Activated CD8-positive, alpha-beta memory T cell treated with anti-CD3 and anti-CD28 coated beads for 24 hours (primary cell): ENCODE results near the gene SLC45A3.

ENCODE experiments used
- DNase-seq: peaks from one replicate; pipeline ENCODE4 v3.0.0-alpha.2; 2020

The SLC45A3 gene

DNA sequence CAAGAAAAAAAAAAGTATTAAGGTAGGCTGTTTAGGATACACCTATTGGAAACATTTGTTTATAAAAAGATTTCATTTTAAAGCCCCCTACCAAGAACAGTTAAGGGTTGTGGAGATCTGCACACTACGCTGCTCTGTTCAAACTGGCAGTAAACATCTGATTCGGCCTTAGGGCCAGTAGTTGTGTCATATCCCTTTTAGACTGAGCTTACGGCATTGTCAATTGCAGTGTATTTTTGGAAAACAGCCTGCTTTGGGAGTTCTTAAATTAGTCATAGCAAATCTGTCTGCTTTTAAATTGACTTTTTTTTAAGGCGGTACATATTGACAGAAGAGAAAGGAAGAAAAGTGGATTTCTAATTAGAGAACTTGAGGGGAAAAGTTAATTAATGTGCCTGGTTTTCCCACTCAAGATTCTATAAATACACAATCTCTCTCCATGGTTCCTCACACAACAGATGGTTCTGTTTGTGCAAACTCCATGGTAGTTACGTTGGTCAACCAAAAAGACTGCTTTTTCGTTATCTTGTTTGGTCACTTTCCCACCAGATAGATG lies 46.8 kb downstream of the SLC45A3 start:
- no peak for DNase-seq

DNA sequence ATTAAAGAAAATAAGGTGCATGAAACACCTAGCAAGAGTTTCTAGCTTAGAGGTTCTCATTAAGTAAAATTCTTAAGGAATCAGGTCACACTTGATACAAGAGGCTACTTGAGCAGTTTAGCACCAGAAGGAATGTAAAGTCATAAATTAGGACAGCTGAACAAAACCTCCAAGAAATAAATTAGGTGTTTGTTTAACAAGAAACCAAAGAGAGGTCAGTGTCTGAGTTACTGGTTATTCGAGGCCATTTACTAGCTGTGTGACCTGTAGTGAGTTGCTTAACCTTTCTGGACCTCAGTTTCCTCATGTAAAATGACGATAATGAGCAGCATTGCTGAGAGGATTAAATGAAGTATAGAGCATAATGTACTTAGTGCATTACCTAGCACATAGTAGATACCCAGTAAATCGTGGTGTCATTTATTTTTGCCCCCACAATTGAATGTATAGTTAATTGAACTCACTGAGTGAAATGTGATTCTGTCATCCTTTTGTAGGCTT lies 47.6 kb downstream of the SLC45A3 start:
- DNase-seq: no peak

DNA sequence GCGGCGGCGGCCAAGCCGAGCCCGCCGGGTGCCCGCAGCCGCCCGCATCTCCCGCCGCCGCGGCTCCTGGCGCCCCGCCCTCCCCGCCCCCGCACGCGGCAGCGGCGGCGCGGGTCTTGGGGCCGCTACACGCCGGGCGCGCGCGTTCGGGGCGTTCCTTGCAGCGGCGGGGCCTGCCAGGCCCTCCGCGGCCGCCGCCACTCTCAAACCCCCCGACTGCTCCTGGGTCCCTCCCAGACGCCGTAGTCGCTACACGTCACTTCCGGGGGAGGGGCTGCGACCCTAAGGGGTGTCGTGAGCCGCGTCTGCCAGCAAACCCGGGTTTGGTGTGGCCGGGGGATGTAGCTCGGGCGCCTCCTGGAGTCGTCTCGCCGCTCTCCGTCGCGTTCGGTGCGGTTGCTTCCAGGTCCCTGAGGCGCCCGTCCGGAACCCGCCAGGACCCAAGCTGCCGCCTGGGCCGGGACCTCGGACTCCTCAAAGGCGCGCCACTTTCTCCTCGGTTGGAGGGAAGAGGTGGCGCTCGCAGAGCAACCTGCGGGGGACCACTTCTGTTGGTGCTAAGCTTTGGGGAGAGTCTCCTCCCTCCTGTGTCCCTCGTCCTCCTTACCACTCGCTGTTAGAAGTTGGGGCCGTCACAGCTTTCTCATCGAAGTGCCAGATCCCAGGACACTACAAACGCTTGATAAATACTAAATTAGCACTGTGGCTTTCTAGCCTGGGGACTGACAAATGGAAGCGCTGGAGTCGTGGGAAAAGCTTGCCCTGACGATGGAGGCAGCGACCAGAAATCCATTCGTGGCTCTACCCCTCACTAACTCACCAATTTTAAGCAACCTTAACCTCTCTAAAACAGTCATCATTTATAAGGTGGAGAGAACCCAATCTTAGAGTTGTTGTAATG lies 48.3 kb downstream of the SLC45A3 start, which contains the start of gene ELK4:
Gene ELK4 (minus strand): TSS at position 244 of the 901 bp plus-strand sequence. CDS start 8,129 bp downstream, outside the sequence.
- DNase-seq: peak; percentile 99

DNA sequence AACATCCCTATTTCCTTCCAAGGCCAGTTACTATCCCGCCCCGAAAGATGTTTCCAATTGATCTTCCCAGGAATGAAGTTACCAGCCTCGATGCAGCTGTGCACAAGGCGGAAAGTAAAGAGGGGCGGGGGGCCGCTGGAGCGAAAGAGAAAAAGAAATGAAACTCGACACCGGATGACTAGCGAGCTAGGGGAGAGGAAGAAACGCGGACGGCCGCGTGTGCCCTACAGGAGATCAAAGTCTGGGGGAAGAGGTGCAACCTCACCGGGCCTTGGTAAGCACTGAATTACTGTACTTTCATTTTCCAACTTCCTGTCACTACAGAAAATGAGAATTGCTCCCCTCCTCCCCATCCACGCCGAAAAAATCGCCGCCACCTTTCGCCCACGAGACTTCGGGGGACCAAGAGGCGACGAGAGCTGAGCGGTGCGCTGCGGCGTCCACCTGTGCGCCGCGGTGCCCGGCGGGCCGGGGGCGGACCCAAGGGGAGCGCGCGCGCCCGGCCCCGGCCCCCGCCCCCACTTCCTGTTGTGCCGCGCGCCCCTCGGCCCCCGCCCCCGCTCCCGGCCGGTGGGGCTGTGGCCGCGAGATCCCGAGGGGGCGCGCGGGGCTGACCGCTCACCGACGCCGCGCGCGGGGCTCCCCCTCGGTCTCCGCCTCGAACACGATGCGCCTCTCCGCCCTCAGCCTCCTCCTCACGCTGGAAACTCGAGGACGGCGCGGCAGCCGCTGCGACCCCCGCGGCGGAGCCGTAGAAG lies 49.1 kb downstream of the SLC45A3 start:
- DNase-seq: peak; percentile 87

DNA sequence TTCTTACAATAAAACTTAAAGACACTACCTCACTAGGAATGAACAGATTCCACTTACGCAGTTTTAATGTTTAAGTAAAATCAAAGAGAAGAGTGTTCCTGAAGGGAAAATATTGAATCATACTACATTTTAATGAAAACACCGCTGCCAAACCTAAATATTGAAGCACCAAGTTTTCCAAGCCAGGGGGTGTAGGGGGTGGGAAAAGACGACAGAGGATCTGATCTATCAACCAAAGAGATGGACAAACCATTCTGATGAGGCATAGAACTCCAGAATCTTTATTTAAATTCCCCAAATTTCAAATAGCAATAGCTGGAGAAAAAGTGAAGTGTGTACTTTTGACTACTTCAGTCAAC lies 49.7 kb downstream of the SLC45A3 start:
- DNase-seq: no peak

DNA sequence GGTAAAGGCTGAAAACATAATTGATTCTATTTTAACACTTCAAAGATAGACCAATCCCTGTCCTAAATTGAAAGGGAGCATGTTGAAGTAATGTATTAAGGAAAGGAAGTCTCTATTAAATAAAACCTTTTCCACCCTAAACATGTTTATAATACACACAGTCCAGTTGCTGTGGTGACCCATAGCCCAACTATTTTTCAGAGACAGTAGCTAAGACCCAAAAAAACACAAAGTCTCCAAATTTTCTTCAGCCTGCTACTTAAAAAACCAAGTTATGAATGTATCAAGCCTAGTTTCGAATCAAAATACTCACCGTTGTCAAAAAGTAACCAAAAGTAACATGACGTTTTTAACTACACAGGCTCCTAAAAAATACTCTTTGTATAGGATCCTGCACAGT lies 50.1 kb downstream of the SLC45A3 start:
- DNase-seq: no peak

DNA sequence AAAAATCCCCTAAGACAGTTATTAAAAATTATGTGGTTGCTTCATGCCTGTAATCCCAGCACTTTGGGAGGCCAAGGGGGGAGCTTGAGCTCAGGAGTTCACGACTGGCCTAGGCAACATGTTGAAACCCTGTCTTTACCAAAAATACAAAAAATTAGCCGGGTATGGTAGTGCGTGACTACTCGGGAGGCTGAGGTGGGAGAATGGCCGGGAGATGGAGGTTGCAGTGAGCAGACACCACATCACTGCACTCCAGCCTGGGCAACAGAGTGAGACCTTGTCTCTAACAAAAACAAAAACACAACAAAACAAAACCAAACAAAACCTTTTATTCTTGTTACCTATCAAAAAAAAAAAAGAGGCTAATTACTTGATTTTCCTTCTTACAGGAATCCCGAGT lies 50.6 kb downstream of the SLC45A3 start:
- DNase-seq: no peak

DNA sequence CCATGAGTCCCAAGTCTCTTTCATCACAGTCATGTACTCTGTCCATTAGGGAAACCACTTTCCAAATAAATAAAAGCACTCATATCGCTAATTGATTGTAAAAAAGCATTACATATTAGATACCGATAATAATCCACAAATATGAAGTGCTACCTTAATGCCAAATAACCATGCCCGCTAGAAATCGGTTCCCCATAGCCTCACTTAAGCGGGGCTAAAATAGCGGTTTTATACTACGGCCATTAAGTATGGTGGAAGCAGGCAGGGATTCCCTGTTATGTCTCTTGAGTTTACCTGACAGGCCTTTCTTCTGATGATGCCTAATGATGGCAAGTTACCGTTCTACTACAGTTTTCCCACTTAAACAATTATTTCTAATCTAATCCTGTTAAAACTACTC lies 52.4 kb downstream of the SLC45A3 start:
- DNase-seq: no peak

DNA sequence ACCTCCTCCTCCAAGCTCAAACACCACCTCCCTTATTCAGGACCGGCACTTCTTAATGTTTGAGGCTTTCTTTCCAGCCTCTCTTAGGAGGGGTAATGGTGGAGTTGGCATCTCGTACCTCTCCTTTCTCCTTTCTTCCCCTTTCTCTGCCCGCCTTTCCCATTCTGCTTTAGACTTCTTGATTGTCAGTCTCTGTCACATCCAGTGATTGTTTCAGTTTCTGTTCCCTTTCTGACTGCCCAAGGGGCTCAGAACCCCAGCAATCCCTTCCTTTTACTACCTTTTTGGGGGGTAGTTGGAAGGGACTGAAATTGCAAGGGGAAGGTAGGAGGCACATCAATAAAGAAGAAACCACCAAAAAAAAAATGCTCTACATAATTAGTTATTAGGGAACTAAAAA lies 54.1 kb downstream of the SLC45A3 start:
- DNase-seq: no peak

DNA sequence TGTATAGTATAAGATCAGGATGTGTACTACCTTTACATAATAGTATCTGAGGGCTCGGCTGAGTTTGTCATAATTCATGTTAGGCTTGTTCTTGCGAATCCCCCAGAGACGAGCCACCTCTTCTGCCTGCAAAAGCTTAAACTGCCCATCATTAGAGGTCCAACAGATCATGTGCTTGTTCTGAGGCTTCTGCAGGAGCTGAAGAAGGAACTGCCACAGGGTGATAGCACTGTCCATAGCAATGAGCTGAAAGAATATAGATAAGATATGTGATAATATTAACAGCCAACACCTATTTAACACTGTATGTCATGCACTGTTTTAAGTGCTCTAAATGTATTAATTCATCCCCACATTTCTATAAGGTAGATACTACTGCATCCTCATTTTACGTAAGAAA lies 56.7 kb downstream of the SLC45A3 start:
- no peak for DNase-seq

DNA sequence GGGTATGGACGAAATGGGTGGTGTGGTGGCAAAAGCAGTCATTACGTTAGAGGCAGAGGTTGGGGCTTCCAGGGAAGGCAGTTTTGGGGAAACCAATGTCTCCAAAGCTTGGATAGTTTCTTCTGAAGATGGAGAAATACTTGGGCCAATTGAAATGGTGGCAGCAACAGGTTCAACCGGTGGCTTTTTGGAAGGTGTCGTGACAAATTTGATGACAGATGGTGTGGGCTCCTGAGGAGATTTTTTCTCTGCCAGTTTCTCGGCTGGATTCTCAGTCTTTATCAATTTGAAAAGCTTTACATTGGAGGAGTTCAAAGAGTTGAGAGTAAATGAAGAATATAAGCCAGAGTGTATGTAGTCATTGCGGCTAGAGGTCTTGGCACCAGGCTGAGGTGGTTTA lies 60.0 kb downstream of the SLC45A3 start:
- DNase-seq: no peak

DNA sequence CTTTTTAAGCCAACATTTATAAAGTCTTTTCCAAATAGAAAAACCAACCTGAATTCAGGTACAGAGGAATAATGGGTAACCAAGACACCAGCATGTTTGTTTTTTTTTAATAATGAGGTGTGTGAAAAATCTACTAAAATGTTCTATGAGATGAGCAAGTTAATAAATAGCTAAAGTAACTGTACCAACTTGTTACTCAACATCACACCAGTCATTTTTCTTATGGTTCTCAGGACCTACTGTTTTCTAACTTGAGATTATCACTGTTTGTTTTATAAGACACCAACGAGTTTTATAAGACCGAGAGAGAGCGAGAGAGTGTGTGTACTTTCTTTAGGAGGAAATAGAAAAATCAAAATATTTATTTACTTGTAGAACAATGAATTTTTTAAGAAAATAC lies 60.9 kb downstream of the SLC45A3 start:
- DNase-seq: no peak

DNA sequence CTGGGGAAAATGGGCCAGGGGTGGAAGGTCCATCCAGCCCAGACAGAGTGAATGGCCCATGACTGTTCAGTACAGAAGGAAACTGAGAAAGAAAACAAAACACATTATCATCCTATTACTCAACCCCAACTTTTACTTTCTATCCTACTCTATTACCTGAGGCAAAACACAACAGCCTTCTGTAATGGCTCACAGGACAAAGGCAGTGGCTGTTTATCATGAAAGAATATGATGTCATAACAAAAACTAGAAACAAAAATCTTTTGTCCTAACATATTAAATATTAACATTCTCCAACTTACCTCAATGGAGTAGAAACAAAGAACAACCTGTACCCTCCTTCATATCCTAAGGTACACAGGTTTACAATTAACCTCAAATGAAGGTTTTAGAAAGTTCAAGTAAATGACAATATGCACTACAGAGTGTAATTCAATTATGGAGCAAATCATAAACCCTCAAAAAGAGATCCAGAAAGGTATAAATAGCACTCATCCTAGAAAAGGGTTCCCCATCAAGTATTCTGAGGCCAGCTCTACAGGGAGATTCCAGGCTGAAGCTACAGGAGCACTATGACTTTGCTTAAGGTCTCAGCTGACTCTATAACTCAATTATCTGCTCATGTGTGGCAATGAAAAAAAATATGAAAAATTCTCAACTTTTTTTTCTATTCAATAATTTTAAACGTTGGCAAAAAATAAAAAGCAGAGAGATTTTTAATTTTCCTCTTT lies 63.6 kb downstream of the SLC45A3 start:
- DNase-seq: no peak

DNA sequence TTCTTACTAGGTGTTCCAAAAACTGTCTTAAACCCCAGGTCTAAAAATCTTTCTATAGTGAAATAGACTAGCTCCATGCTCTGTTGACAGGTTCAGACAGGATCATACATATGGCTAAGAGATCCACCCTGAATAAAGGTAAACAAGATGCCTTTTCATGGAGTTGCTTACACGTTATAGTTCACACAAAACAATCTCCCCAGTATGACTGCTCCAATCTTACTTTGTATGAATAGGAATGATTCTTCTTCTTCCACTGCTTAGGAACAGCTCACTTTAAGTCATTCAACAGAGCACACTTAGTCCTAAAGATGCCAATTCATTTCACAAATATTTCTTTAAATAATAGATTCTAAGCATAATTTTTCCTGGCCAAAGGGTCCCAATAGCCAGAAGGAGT lies 64.5 kb downstream of the SLC45A3 start:
- DNase-seq: no peak

DNA sequence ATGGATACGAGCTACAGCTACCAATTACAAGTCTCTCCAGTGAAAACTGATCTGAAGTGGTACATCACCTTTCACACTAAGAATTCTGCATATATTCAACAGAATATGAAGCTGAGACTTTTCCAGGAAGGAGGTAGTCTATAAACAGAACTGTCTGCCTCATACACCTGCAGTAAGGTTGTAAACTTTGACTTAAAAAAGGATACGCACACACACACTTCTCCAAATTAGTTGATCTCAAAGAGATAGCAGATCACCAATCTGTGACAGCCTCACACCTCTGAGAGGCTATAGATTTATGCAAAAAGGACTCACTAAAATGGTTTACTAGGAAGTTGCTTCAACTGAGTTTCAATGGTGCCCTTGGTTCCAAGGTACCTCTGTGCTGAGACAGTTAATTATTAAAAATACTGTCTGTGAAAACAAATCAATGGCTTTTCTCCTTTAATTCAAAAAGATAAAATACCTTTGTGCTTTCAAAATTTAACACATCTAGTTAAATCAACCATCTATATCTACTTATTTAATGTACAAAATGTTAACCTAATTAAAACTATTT lies 66.4 kb downstream of the SLC45A3 start:
- DNase-seq: no peak

DNA sequence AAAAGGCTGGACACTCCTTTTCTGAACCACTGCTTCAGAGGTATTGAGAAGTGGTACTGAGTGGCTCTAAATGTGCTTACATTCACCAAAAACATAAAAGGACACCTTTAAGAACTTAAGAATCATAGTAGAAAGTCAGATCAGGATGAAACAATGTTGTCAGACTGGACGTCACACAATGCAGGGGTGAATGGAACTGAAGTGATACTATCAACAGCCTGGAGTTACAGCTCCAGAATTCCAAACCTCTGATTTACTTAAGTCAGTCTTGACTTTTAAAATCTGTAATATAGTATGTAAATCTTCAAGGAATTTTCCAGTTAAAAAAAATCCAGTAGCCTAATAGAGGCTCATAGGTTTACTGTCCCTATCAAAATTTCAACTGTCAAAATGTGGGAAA lies 67.8 kb downstream of the SLC45A3 start:
- DNase-seq: no peak

DNA sequence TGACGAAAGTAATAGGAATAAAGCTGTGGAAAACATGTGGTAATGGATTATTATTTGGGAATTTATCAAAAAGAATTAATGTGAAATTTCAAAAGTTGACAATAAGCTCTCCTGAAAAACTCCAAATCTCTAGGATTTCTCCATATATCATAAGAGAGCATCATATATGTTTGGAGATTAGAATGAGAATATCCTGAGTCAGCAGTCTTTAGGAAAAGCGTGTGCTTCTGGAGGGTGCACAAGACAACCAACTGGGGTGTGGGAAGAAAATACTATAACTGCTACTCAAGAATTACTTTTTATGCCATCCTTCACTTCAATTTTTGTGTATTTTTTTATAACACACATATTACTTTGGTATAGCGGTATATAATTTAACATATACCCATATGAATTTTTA lies 68.2 kb downstream of the SLC45A3 start:
- DNase-seq: no peak

DNA sequence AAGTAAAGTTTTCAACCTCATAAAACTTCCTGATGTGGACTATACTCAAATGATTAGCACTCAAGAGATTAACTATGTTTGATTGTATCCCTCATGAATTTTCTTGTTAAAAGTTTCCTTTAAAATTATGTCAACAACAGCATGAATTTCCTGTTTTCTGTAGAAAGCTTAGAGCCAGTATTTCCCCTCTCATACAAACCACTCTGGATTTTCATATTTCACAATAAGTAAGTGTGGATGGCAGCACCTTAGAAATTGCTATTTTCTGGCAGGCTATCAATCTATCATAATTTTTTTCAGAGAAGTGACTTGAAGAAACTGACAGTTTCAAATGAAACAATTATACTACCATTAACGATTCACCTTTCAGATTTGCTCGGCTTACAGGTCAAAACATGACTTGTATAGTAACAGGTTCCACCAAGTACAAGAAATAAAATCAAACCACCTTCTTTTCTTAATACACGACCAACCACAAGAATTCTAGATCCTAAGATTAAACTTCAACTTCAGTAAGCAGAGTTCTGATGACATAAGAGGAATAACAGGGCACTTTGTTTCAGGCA lies 69.3 kb downstream of the SLC45A3 start:
- no peak for DNase-seq

DNA sequence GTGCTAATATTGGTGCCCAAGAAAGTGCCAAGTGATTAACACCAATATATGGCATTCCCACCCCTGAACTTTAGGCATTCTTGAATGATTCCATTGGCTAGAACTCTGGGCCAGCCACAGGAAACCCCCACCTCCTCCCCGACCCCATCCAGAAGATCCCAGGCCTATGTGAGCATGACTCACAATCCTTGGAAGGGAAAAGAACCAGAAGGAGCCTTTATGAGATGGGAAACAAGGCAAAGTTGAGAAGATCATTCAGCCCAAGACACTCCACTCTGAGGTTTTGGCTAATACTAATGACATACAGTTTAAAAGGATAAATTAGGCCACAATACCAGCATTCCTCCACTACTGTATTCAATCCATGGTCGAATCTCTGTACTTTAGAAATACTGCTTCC lies 70.3 kb downstream of the SLC45A3 start:
- no peak for DNase-seq
